ENCODE results near the gene MRTFB.

The MRTFB gene

GRCh38 chr16:14061732-14062259 is 9.3 kb upstream of the MRTFB start:
- DNase-seq, result no peak

- no peak for DNase-seq
Measured at GRCh38 chr16:14062261-14062660, 8.9 kb upstream of the MRTFB start.

- no peak for DNase-seq
Measured at GRCh38 chr16:14063618-14064581, 7.2 kb upstream of the MRTFB start.

GRCh38 chr16:14069818-14070217 is 1.3 kb upstream of the MRTFB start:
- no peak for DNase-seq

- peak in 2 of 58 donors; percentile 18 to 31 for DNase-seq
Measured at GRCh38 chr16:14070555-14070876, 603 bp upstream of the MRTFB start.

- peak in 6 of 58 donors; percentile 23 to 45 (median 34) for DNase-seq
Measured at GRCh38 chr16:14071576-14072271, 605 bp downstream of the MRTFB start.

GRCh38 chr16:14072360-14072759 is 1.2 kb downstream of the MRTFB start:
- no peak for DNase-seq

GRCh38 chr16:14074544-14074943 is 3.4 kb downstream of the MRTFB start:
- DNase-seq, result no peak

GRCh38 chr16:14077918-14078317 is 6.8 kb downstream of the MRTFB start:
- no peak for DNase-seq

- DNase-seq, result no peak
Measured at GRCh38 chr16:14086477-14086876, 15.4 kb downstream of the MRTFB start.

- DNase-seq, result no peak
Measured at GRCh38 chr16:14087181-14087580, 16.1 kb downstream of the MRTFB start.

GRCh38 chr16:14087590-14088154 is 16.6 kb downstream of the MRTFB start:
- DNase-seq, result no peak

- peak in 14 of 58 donors; percentile 2 to 62 (median 12) for DNase-seq
Measured at GRCh38 chr16:14088155-14088753, 17.1 kb downstream of the MRTFB start.

- DNase-seq, result no peak
Measured at GRCh38 chr16:14089283-14089823, 18.2 kb downstream of the MRTFB start.

- DNase-seq, result no peak
Measured at GRCh38 chr16:14092561-14092960, 21.4 kb downstream of the MRTFB start.

GRCh38 chr16:14095883-14096551 is 24.9 kb downstream of the MRTFB start:
- DNase-seq, result no peak

GRCh38 chr16:14097182-14097959 is 26.3 kb downstream of the MRTFB start:
- DNase-seq, result no peak

GRCh38 chr16:14098081-14098480 is 27.0 kb downstream of the MRTFB start:
- DNase-seq, result no peak

- no peak for DNase-seq
Measured at GRCh38 chr16:14100825-14101224, 29.7 kb downstream of the MRTFB start.

GRCh38 chr16:14101415-14101814 is 30.3 kb downstream of the MRTFB start:
- DNase-seq, result no peak

Data from anterior cingulate cortex (tissue), 58 donors.